PC-9 (cell line): ENCODE data around the gene PCED1B. TPM values are rescaled to one million over a fixed set of nuclear protein-coding genes. Genes with fewer than 3 reads are reported as not detected.
"Not testable (repeated sequence)": the region's sequence is repeated elsewhere in the genome, so short reads cannot be mapped to it uniquely, and the experiment has no call there.

Experiments used
- BruUV-seq: library from RNA; stranded (reverse); fragments of 400-500 nt; replicated peaks from 2 replicates; lab custom pipeline; 2021; lab: Mats Ljungman, UMichigan
- CTCF ChIA-PET: fragments of 300-600 bp; sonication (Branson Sonifier 250); formaldehyde crosslinking; loops from one replicate; lab custom pipeline; 2022; ENCODE audit warnings: antibody characterized with exemption; lab: Charles Lee
- POLR2A ChIA-PET: fragments of 300-600 bp; sonication (Branson Sonifier 250); formaldehyde crosslinking; loops from one replicate; lab custom pipeline; 2022; ENCODE audit warnings: antibody characterized with exemption; ENCODE audit not compliant: unreplicated experiment; lab: Charles Lee
- DNase-seq, 2 experiments: peaks; one replicate each; pipeline versions ENCODE4 v3.0.0 to v3.0.0-alpha.2; 2015 to 2022; ENCODE audit warnings: mixed read lengths in 1 of 2
- H2AFZ ChIP-seq: fragments of 200-600 bp; sonication (generic); 2 replicates; pipeline ENCODE4 v1.8.1; 2017; ENCODE audit warnings: antibody characterized with exemption
- H3F3A ChIP-seq: fragments of 200-600 bp; sonication (generic); 2 replicates; pipeline ENCODE4 v1.8.1; 2017; ENCODE audit warnings: antibody characterized with exemption, mild to moderate bottlenecking, low read depth; ENCODE audit not compliant: insufficient read depth
- H3K27ac ChIP-seq: fragments of 200-600 bp; sonication (generic); 2 replicates; pipeline ENCODE4 v1.6.1; 2016; ENCODE audit warnings: mixed run types
- H3K27me3 ChIP-seq: fragments of 200-600 bp; sonication (generic); 2 replicates; pipeline ENCODE4 v1.6.1; 2016; ENCODE audit warnings: low read depth, mixed run types; ENCODE audit not compliant: insufficient read depth
- H3K36me3 ChIP-seq: fragments of 200-600 bp; sonication (generic); 2 replicates; pipeline ENCODE4 v1.6.1; 2016; ENCODE audit warnings: low read depth, mixed run types
- H3K4me1 ChIP-seq: fragments of 200-600 bp; sonication (generic); replicated peaks from 2 replicates; pipeline ENCODE4 v1.6.1; 2016; ENCODE audit warnings: mixed run types; ENCODE audit not compliant: insufficient read depth
- H3K4me2 ChIP-seq: fragments of 200-600 bp; sonication (generic); 2 replicates; pipeline ENCODE4 v1.6.1; 2017; ENCODE audit warnings: mixed run types
- H3K4me3 ChIP-seq: fragments of 200-600 bp; sonication (generic); 2 replicates; pipeline ENCODE4 v1.6.1; 2016; ENCODE audit warnings: mixed run types
- H3K79me2 ChIP-seq: fragments of 200-600 bp; sonication (generic); 2 replicates; pipeline ENCODE4 v1.6.1; 2017; ENCODE audit warnings: low read depth, mixed run types
- H3K9me2 ChIP-seq: fragments of 200-600 bp; sonication (generic); 2 replicates; pipeline ENCODE4 v1.8.1; 2017; ENCODE audit warnings: mild to moderate bottlenecking; ENCODE audit not compliant: insufficient read depth
- H3K9me3 ChIP-seq: fragments of 200-600 bp; sonication (generic); 2 replicates; pipeline ENCODE4 v1.8.1; 2016; ENCODE audit warnings: low read depth; ENCODE audit not compliant: insufficient read depth
- H4K20me1 ChIP-seq: fragments of 200-600 bp; sonication (generic); 2 replicates; pipeline ENCODE4 v1.8.1; 2017; ENCODE audit not compliant: insufficient read depth
- CTCF ChIP-seq: fragments of 200-600 bp; sonication (generic); conservative IDR thresholded peaks from 2 replicates; pipeline ENCODE4 v1.6.1; 2017; ENCODE audit warnings: mixed run types, antibody characterized with exemption, mild to moderate bottlenecking, moderate library complexity
- EZH2 ChIP-seq: fragments of 200-600 bp; sonication (generic); IDR thresholded peaks from 2 replicates; pipeline ENCODE4 v1.8.0; 2017; ENCODE audit warnings: antibody characterized with exemption, low read depth
- intact Hi-C: fragments of 100-400 bp; cut with micrococcal nuclease; formaldehyde crosslinking; loops from one replicate; pipeline ENCODE4 v1.10.0; 2022; ENCODE audit not compliant: unreplicated experiment
- total RNA-seq: library from RNA; stranded (reverse); gene quantifications from 2 replicates; pipeline ENCODE4 v1.2.3, GENCODE V29; 2021

PCED1B gene
- total RNA-seq, 1 experiment from 2014 or later = 11.2 TPM

DNA sequence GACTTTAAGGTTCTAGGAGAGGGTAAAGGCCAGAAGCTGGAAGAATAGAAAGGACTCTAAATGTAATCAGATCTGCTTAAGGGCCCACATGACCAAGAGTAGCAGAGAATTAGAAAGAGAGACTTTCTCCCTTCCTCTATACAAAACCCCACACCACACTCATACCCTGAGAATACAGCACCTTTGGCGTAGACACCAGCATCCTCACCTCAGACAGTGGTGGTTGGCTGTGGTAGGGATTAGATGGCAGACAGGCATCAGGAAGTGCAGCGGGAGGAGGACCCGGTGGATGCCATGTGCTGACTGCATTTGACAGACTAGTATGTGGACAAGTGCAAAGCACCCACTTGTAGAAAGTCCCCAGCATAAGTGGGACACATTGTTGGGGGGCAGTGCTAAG lies 98.6 kb downstream of the PCED1B start:
- intact Hi-C loops = no loop called here
- Histone ChIP-seq H3K27me3 (no peaks in the 10 kb centered on the region), H3K79me2 (no peaks in the 10 kb centered on the region), H2AFZ (no peak overlapping the region), H3F3A (no peaks in the 10 kb centered on the region), H3K4me1 (peaks cover 8% of the 10 kb centered on the region), H4K20me1 (no peaks in the 10 kb centered on the region), H3K9me3 (no peaks in the 10 kb centered on the region), H3K9me2 (no peaks in the 10 kb centered on the region), H3K4me2 (no peak overlapping the region), H3K27ac (no peak overlapping the region), H3K4me3 (no peak overlapping the region), H3K36me3 (no peaks in the 10 kb centered on the region)
- ChIA-PET CTCF (no interaction called here), POLR2A (no interaction called here)
- no TSS peak for BruUV-seq
- no peak for DNase-seq
- no peak for TF ChIP-seq EZH2
- TF ChIP-seq CTCF = no peak

GRCh38 chr12:47182164-47182938 lies 102.9 kb downstream of the PCED1B start:
- H3K36me3 ChIP-seq, H3K9me2 ChIP-seq, H2AFZ ChIP-seq, H3K9me3 ChIP-seq, H3K79me2 ChIP-seq, H3K27me3 ChIP-seq, BruUV-seq, H3K4me3 ChIP-seq, H4K20me1 ChIP-seq, H3K4me2 ChIP-seq: not testable (repeated sequence)
- CTCF ChIA-PET = interaction anchor here (0.6 kb wide), 1 partner anchor 131 kb away, joined by 3 read pairs; no protein-coding TSS in a partner anchor
- POLR2A ChIA-PET = interaction anchor here (0.6 kb wide), 1 partner anchor 15 kb away, joined by 3 read pairs; no protein-coding TSS in a partner anchor
- intact Hi-C loops = loop anchor here (10.0 kb wide), 1 partner anchor 148 kb away; no protein-coding TSS in a partner anchor
- H3K4me1 ChIP-seq = peaks cover 37% of the 10 kb centered on the region
- peaks cover 18% of the 10 kb centered on the region; the same call in 1 of the 2 replicates for H3F3A ChIP-seq
- H3K27ac ChIP-seq = peak overlapping the region; percentile 14
- DNase-seq = peak; percentile 15 to 46

DNA sequence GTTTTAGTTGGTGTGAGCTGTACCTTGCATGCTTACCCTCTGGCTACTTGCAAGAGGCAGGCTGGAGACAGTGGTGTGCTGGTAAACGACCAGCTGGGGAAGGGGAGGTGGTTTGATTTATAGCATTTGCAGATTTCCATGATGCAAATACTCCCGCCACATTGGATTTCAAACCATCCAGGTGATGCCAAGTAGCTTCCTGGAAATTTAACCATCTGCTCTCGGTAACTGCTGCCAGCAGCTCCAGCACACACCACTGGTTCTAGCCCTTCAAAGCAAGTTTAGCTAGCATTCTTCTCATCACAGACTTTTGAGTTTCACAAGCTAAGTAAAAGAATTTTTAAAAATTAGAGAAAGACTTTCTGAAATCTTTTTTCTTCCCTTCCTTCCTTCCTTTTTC lies 104.8 kb downstream of the PCED1B start:
- Histone ChIP-seq H3K79me2 (no peaks in the 10 kb centered on the region), H3K9me2 (no peaks in the 10 kb centered on the region), H3K4me3 (no peak overlapping the region), H2AFZ (no peak overlapping the region), H3K4me2 (peak overlapping the region; percentile 43; the same call in 1 of the 2 replicates), H3K27ac (peak overlapping the region; percentile 77), H4K20me1 (no peaks in the 10 kb centered on the region), H3F3A (peaks cover 18% of the 10 kb centered on the region; the same call in 1 of the 2 replicates), H3K4me1 (peaks cover 48% of the 10 kb centered on the region), H3K27me3 (no peaks in the 10 kb centered on the region), H3K9me3 (no peaks in the 10 kb centered on the region), H3K36me3 (no peaks in the 10 kb centered on the region)
- no peak for DNase-seq
- CTCF ChIA-PET = interaction anchor here (0.7 kb wide), 1 partner anchor 42 kb away, joined by 7 read pairs; no protein-coding TSS in a partner anchor
- no peak for TF ChIP-seq EZH2
- no peak for TF ChIP-seq CTCF
- POLR2A ChIA-PET = interaction anchor here (0.6 kb wide), 1 partner anchor 89 kb away, joined by 9 read pairs; no protein-coding TSS in a partner anchor
- intact Hi-C loops = loop anchor here (2.0 to 10.0 kb wide), 3 partner anchors 93 to 149 kb away; no protein-coding TSS in a partner anchor
- no TSS peak for BruUV-seq
